Prostate gland (tissue), 2 donors: ENCODE results near the gene CSMD2. TPM values are rescaled to one million over a fixed set of nuclear protein-coding genes. Genes with fewer than 3 reads are reported as not detected.
A peak's percentile ranks its signal among the peaks of the same experiment; 100 is the strongest.
"Not testable (repeated sequence)": the region's sequence is repeated elsewhere in the genome, so short reads cannot be mapped to it uniquely, and the experiment has no call there.

Experiments used
- DNase-seq: peaks from one replicate; pipeline ENCODE4 v3.0.0-alpha.2; 2019; ENCODE audit warnings: low spot score
- H3K27ac ChIP-seq, 2 donors: fragments of 200-600 bp; sonication (generic); 2 replicates each; pipeline ENCODE4 v1.5.1; 2017 to 2019
- H3K27me3 ChIP-seq: fragments of 200-600 bp; sonication (generic); replicated peaks from 2 replicates; pipeline ENCODE4 v1.5.1; 2019; ENCODE audit not compliant: insufficient read depth
- H3K36me3 ChIP-seq, 2 donors: fragments of 200-600 bp; sonication (generic); 1 replicate in 1 of 2; 2 replicates in 1 of 2; pipeline versions ENCODE4 v1.5.1 to v1.8.1; 2017 to 2019
- H3K4me1 ChIP-seq: fragments of 200-600 bp; sonication (generic); replicated peaks from 2 replicates; pipeline ENCODE4 v1.5.1; 2019
- H3K4me3 ChIP-seq, 2 donors: fragments of 200-600 bp; sonication (generic); 2 replicates each; pipeline ENCODE4 v1.5.1; 2017 to 2019
- H3K9me3 ChIP-seq: fragments of 200-600 bp; sonication (generic); 2 replicates; pipeline ENCODE4 v1.5.1; 2017
- POLR2A ChIP-seq: fragments of 450-650 bp; IDR thresholded peaks from one replicate; pipeline ENCODE4 v1.6.1; 2016; ENCODE audit warnings: antibody characterized with exemption, mild to moderate bottlenecking
- POLR2AphosphoS5 ChIP-seq: sonication (generic); formaldehyde crosslinking; IDR thresholded peaks from one replicate; pipeline ENCODE4 v1.6.1; 2017; ENCODE audit warnings: antibody characterized with exemption
- WGBS: methylation state at CpG from one replicate; pipeline ENCODE4 v1.1.5; 2018; 5-methylcytosine and 5-hydroxymethylcytosine counted together
- intact Hi-C: fragments of 100-400 bp; cut with DNase I; formaldehyde crosslinking; loops from one replicate; pipeline ENCODE4 v1.14.2; 2022
- total RNA-seq, 2 donors: library from RNA; depleted of rRNA; stranded (reverse); fragments of >200 nt; gene quantifications; one replicate each; pipeline ENCODE4 v1.1.0, GENCODE V29; 2016
- TF ChIP-seq, protein P1 (sequence below), 4 experiments: fragments of 200-600 bp in 2 of 4; fragments of 450-650 bp in 2 of 4; sonication (generic) in 2 of 4; IDR thresholded peaks; 1 replicate in 3 of 4; 2 replicates in 1 of 4; pipeline ENCODE4 v1.5.1; 2016 to 2019; ENCODE audit warnings: antibody characterized with exemption in 4 of 4, mild to moderate bottlenecking in 2 of 4, moderate library complexity in 2 of 4

Gene CSMD2
- total RNA-seq, 2 donors from 2014 or later: 0.14 to 5.5 TPM

DNA sequence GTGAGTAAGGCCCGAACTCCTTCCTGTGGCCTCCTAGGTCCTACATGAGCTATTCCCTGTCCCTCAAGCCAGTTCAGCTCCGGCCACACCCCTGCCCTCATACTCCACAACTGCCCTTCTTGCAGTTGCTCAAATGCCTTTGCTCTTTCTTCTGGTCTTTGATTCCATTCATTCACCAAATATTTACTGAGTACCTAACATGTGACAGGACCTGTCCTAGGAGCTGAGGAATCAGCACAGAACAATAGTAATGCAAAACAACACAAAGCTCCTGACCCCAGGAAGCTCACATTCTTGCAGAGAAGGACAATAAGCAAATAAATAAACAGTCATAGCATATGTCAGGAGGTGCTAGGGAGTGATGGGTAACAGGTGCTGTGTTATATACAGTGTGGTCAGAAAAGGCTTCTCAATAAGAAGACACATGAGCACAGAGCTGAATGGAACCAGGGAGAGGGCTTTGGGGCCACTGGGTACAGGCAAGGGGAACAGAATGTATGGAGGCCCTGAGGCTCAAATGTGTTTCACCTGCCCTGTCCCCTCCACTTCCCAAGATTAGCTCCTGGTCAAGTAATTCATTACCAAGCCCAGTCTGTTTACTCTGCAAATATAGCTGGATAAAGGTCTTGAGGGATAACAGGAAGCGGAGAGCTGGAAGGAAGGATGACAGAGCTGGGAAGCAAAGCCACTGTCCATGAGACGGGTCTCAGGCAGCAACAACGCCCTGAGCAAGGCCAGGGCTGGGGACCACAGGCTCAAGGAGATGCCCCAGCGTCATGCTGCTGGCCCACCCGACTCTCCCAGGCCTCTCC lies 145.1 kb downstream of the CSMD2 start:
- 50% methylated on average over 7 of the region's 7 CpGs for WGBS

DNA sequence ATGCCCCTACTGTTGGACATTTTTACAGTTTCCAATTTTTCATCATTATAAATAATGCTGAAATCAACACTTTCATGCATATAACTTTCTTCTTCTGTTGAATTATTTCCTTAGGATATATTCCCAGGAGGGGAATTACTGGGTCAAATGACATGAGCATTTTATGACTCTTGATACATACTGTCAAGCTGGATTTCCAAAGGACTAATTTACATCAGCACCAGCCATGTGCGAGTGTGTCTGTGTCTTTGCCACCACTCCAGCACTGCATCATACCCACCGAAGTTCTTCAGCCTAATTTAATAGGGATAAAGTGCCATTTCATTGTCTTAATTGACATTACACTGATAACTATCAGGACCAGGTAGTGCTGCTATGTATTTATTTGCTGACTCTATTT lies 146.7 kb downstream of the CSMD2 start:
- WGBS: 40% methylated on average over 2 of the region's 2 CpGs
- no peak for DNase-seq
- H3K27me3 ChIP-seq: no peaks in the 10 kb centered on the region
- H3K9me3 ChIP-seq: no peaks in the 10 kb centered on the region
- intact Hi-C loops: no loop called here
- no peak overlapping the region for H3K4me3 ChIP-seq
- H3K27ac ChIP-seq: no peak overlapping the region
- no peak for TF ChIP-seq POLR2AphosphoS5
- TF ChIP-seq, protein P1, sequence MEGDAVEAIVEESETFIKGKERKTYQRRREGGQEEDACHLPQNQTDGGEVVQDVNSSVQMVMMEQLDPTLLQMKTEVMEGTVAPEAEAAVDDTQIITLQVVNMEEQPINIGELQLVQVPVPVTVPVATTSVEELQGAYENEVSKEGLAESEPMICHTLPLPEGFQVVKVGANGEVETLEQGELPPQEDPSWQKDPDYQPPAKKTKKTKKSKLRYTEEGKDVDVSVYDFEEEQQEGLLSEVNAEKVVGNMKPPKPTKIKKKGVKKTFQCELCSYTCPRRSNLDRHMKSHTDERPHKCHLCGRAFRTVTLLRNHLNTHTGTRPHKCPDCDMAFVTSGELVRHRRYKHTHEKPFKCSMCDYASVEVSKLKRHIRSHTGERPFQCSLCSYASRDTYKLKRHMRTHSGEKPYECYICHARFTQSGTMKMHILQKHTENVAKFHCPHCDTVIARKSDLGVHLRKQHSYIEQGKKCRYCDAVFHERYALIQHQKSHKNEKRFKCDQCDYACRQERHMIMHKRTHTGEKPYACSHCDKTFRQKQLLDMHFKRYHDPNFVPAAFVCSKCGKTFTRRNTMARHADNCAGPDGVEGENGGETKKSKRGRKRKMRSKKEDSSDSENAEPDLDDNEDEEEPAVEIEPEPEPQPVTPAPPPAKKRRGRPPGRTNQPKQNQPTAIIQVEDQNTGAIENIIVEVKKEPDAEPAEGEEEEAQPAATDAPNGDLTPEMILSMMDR (IDR thresholded peaks at IDR 0.05): no peak
- TF ChIP-seq POLR2A: no peak
- no peaks in the 10 kb centered on the region for H3K4me1 ChIP-seq
- no peaks in the 10 kb centered on the region for H3K36me3 ChIP-seq

More for the DNA sequence above, 145.1 kb downstream of the CSMD2 start:
- Histone ChIP-seq H3K36me3 (no peaks in the 10 kb centered on the region), H3K4me3 (no peak overlapping the region), H3K27me3 (no peaks in the 10 kb centered on the region), H3K27ac (no peak overlapping the region), H3K9me3 (no peaks in the 10 kb centered on the region), H3K4me1 (no peaks in the 10 kb centered on the region)
- DNase-seq: no peak
- intact Hi-C loops: no loop called here
- TF ChIP-seq POLR2AphosphoS5: no peak
- no peak for TF ChIP-seq POLR2A
- TF ChIP-seq, protein P1 (IDR thresholded peaks at IDR 0.05): no peak

DNA sequence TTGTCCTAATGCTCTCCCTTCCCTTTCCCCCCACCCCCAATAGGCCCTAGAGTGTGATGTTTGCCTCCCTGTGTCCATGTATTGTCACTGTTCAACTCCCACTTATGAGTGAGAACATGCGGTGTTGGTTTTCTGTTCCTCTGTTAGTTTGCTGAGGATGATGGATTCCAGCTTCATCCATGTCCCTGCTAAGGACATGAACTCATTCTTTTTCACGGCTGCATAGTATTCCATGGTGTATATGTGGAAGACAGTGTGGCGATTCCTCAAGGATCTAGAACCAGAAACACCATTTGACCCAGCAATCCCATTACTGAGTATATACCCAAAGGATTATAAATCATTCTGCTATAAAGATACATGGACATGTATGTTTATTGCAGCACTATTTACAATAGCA lies 148.7 kb downstream of the CSMD2 start:
- 94% methylated on average over 3 of the region's 3 CpGs for WGBS
- H3K9me3 ChIP-seq, intact Hi-C loops, DNase-seq, H3K36me3 ChIP-seq, H3K4me1 ChIP-seq, H3K27me3 ChIP-seq, H3K4me3 ChIP-seq, H3K27ac ChIP-seq: not testable (repeated sequence)

DNA sequence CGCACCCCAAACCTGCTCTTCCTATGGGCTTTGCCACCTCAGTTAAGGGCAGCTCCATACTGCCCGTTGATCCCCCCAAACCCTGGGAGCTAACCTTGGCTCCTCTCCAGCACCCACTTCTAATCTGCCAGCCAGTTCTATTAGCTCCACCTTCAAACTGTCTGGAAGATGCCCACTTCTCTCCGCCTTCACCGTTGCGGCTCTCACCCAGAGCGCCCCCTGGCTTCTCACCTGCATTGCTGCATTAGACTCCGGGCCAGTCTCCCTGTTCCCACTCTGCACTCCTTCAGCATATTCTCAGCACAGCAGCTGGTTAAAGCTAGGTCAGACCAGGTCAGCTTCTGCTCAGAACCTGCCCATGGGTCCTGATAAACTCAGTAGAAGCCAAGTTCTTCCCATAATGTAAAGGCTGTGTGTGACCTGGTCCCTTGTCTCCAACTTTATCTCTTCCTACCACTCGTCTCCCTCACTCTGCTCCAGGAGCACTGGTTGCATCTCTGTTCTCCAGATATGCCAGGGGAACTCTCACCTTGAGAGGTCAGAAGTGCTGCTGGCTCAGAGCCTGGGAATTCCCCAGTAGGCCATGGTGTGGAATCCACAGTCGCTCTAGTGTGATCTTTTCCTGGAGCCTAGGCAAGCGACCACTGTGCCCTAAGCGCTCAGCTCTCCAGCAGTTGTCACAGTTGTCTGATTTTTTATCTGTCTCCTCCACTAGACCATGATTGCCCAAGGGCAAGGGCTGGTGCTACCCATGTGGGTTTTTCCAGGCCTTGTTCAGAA lies 150.9 kb downstream of the CSMD2 start:
- DNase-seq: no peak
- intact Hi-C loops: no loop called here
- WGBS: 55% methylated on average over 11 of the region's 11 CpGs
- Histone ChIP-seq H3K4me1 (no peaks in the 10 kb centered on the region), H3K27me3 (no peaks in the 10 kb centered on the region), H3K27ac (peak overlapping the region in 1 of 2 donors; percentile 4), H3K4me3 (no peak overlapping the region), H3K36me3 (no peaks in the 10 kb centered on the region), H3K9me3 (no peaks in the 10 kb centered on the region)
- TF ChIP-seq, protein P1 (IDR thresholded peaks at IDR 0.05): peak in 1 of 4 experiments; percentile 17
- no peak for TF ChIP-seq POLR2AphosphoS5

DNA sequence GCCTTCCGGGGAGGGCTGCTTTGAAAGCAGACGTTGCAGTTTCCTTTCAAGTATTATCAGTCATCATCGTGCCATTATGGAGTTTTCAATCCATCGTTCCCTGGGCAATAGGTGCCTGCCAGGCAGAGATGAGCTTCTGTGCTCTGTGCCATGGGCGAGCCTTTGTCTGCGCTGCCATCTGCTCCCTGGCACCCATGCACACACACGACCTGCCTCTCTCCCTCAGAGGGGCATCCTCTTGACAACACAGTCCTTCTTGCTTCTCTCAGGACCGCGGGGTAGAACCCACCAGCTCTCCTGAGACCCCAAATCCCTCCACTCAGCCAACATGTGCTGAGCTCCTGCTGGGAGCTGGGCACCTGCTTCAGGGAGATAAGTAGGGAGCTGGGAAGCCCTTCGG lies 151.9 kb downstream of the CSMD2 start:
- Histone ChIP-seq H3K36me3 (no peaks in the 10 kb centered on the region), H3K4me1 (no peaks in the 10 kb centered on the region), H3K27ac (no peak overlapping the region), H3K27me3 (no peaks in the 10 kb centered on the region), H3K9me3 (no peaks in the 10 kb centered on the region), H3K4me3 (no peak overlapping the region)
- no peak for DNase-seq
- no peak for TF ChIP-seq POLR2A
- TF ChIP-seq, protein P1 (IDR thresholded peaks at IDR 0.05): no peak
- no peak for TF ChIP-seq POLR2AphosphoS5
- intact Hi-C loops: no loop called here
- 72% methylated on average over 10 of the region's 10 CpGs for WGBS
